Measurements from ENCODE around the gene SLC39A5.

- TF ChIP-seq CTCF (IDR thresholded peaks at IDR 0.05) (no peak), POLR2AphosphoS5 (IDR thresholded peaks at IDR 0.05; ENCODE audit: insufficient read depth in 1 of 2, low read depth in 1 of 2) (no peak), POLR2A (IDR thresholded peaks at IDR 0.05) (no peak)
Observed at GRCh38 chr12:56248711-56249110, 18.9 kb downstream of the SLC39A5 start.
